HG02623 (cell line): ENCODE results near the gene BMERB1.
"Not testable (repeated sequence)": the region's sequence is repeated elsewhere in the genome, so short reads cannot be mapped to it uniquely, and the experiment has no call there.

Source experiments
- ATAC-seq: cut with Tn5 transposase; IDR thresholded peaks from one replicate; pipeline ENCODE4 v1.9.1; 2021; ENCODE audit warnings: moderate library complexity; ENCODE audit not compliant: unreplicated experiment

The BMERB1 gene

GRCh38 chr16:15519790-15520189, 85.4 kb downstream of the BMERB1 start:
- ATAC-seq: no peak

- no peak for ATAC-seq
Observed at GRCh38 chr16:15521390-15521757, 87.0 kb downstream of the BMERB1 start.

GRCh38 chr16:15521758-15522509, 87.5 kb downstream of the BMERB1 start:
- ATAC-seq: no peak

- ATAC-seq: no peak
Observed at GRCh38 chr16:15523092-15523541, 88.7 kb downstream of the BMERB1 start.

GRCh38 chr16:15523939-15524338, 89.6 kb downstream of the BMERB1 start:
- ATAC-seq: no peak

- ATAC-seq: no peak
Observed at GRCh38 chr16:15524966-15525365, 90.6 kb downstream of the BMERB1 start.

GRCh38 chr16:15526097-15526496, 91.7 kb downstream of the BMERB1 start:
- no peak for ATAC-seq

- no peak for ATAC-seq
Observed at GRCh38 chr16:15526731-15527130, 92.3 kb downstream of the BMERB1 start.

- ATAC-seq: no peak
Observed at GRCh38 chr16:15529673-15530072, 95.3 kb downstream of the BMERB1 start.

- ATAC-seq: no peak
Observed at GRCh38 chr16:15530085-15530484, 95.7 kb downstream of the BMERB1 start.

GRCh38 chr16:15532825-15533224, 98.4 kb downstream of the BMERB1 start:
- no peak for ATAC-seq

GRCh38 chr16:15533386-15533785, 99.0 kb downstream of the BMERB1 start:
- no peak for ATAC-seq

- ATAC-seq: no peak
Observed at GRCh38 chr16:15535772-15536171, 101.4 kb downstream of the BMERB1 start.

GRCh38 chr16:15536843-15537242, 102.5 kb downstream of the BMERB1 start:
- no peak for ATAC-seq

- ATAC-seq: no peak
Observed at GRCh38 chr16:15538507-15538906, 104.1 kb downstream of the BMERB1 start.

GRCh38 chr16:15539197-15539596, 104.8 kb downstream of the BMERB1 start:
- ATAC-seq: no peak

GRCh38 chr16:15542261-15542660, 107.9 kb downstream of the BMERB1 start:
- no peak for ATAC-seq

- no peak for ATAC-seq
Observed at GRCh38 chr16:15542734-15543347, 108.5 kb downstream of the BMERB1 start.

GRCh38 chr16:15544405-15544804, 110.0 kb downstream of the BMERB1 start:
- no peak for ATAC-seq

- ATAC-seq: no peak
Observed at GRCh38 chr16:15545544-15545943, 111.2 kb downstream of the BMERB1 start.

- ATAC-seq: not testable (repeated sequence)
Observed at GRCh38 chr16:15547072-15547767, 112.8 kb downstream of the BMERB1 start.

GRCh38 chr16:15547768-15548096, 113.3 kb downstream of the BMERB1 start:
- no peak for ATAC-seq
